ENCODE measurements around the gene TRIM37. TPM values are rescaled to one million over a fixed set of nuclear protein-coding genes. Genes with fewer than 3 reads are reported as not detected.
"Not testable (repeated sequence)": the region's sequence is repeated elsewhere in the genome, so short reads cannot be mapped to it uniquely, and the experiment has no call there.

Gene TRIM37
- total RNA-seq, 1 donor from 2014 or later, result 32.6 TPM

GRCh38 chr17:58969156-58969555 lies 137.5 kb downstream of the TRIM37 start:
- Mint-ChIP-seq H3K4me1 (ENCODE audit: unreplicated experiment) (no peaks in the 10 kb centered on the region), H3K36me3 (ENCODE audit: unreplicated experiment) (no peaks in the 10 kb centered on the region), H3K9me3 (ENCODE audit: unreplicated experiment) (no peaks in the 10 kb centered on the region), H3K27me3 (ENCODE audit: unreplicated experiment) (no peaks in the 10 kb centered on the region), H3K27ac (ENCODE audit: unreplicated experiment) (no peak overlapping the region), H3K4me3 (ENCODE audit: unreplicated experiment) (no peak overlapping the region)
- DNase-seq (ENCODE audit: extremely low spot score, unreplicated experiment), result no peak
- no peak for TF ChIP-seq CTCF (IDR thresholded peaks at IDR 0.05)

- Mint-ChIP-seq H3K4me3 (ENCODE audit: unreplicated experiment) (no peak overlapping the region), H3K4me1 (ENCODE audit: unreplicated experiment) (no peaks in the 10 kb centered on the region), H3K9me3 (ENCODE audit: unreplicated experiment) (no peaks in the 10 kb centered on the region), H3K36me3 (ENCODE audit: unreplicated experiment) (no peaks in the 10 kb centered on the region), H3K27ac (ENCODE audit: unreplicated experiment) (no peak overlapping the region), H3K27me3 (ENCODE audit: unreplicated experiment) (no peaks in the 10 kb centered on the region)
- no peak for TF ChIP-seq CTCF (IDR thresholded peaks at IDR 0.05)
- no peak for DNase-seq (ENCODE audit: extremely low spot score, unreplicated experiment)
These were observed 138.1 kb downstream of the TRIM37 start for GRCh38 chr17:58968426-58969061.

- TF ChIP-seq CTCF (IDR thresholded peaks at IDR 0.05), result no peak
- H3K27me3 Mint-ChIP-seq (ENCODE audit: unreplicated experiment), result no peaks in the 10 kb centered on the region
- H3K27ac Mint-ChIP-seq (ENCODE audit: unreplicated experiment), result no peak overlapping the region
- H3K9me3 Mint-ChIP-seq (ENCODE audit: unreplicated experiment), result no peaks in the 10 kb centered on the region
- no peaks in the 10 kb centered on the region for H3K36me3 Mint-ChIP-seq (ENCODE audit: unreplicated experiment)
- no peaks in the 10 kb centered on the region for H3K4me1 Mint-ChIP-seq (ENCODE audit: unreplicated experiment)
- DNase-seq (ENCODE audit: extremely low spot score, unreplicated experiment), result no peak
- no peak overlapping the region for H3K4me3 Mint-ChIP-seq (ENCODE audit: unreplicated experiment)
These were observed 140.5 kb downstream of the TRIM37 start for GRCh38 chr17:58966208-58966607.

GRCh38 chr17:58965221-58965620 lies 141.5 kb downstream of the TRIM37 start:
- H3K27ac Mint-ChIP-seq (ENCODE audit: unreplicated experiment), result no peak overlapping the region
- no peaks in the 10 kb centered on the region for H3K36me3 Mint-ChIP-seq (ENCODE audit: unreplicated experiment)
- no peaks in the 10 kb centered on the region for H3K27me3 Mint-ChIP-seq (ENCODE audit: unreplicated experiment)
- no peak for DNase-seq (ENCODE audit: extremely low spot score, unreplicated experiment)
- H3K4me1 Mint-ChIP-seq (ENCODE audit: unreplicated experiment), result no peaks in the 10 kb centered on the region
- no peaks in the 10 kb centered on the region for H3K9me3 Mint-ChIP-seq (ENCODE audit: unreplicated experiment)
- TF ChIP-seq CTCF (IDR thresholded peaks at IDR 0.05), result no peak
- no peak overlapping the region for H3K4me3 Mint-ChIP-seq (ENCODE audit: unreplicated experiment)

GRCh38 chr17:58960068-58960467 lies 146.6 kb downstream of the TRIM37 start:
- peak; percentile 38 for TF ChIP-seq CTCF (IDR thresholded peaks at IDR 0.05)
- Mint-ChIP-seq H3K27me3 (ENCODE audit: unreplicated experiment) (no peaks in the 10 kb centered on the region), H3K9me3 (ENCODE audit: unreplicated experiment) (no peaks in the 10 kb centered on the region), H3K36me3 (ENCODE audit: unreplicated experiment) (no peaks in the 10 kb centered on the region), H3K27ac (ENCODE audit: unreplicated experiment) (no peak overlapping the region), H3K4me3 (ENCODE audit: unreplicated experiment) (no peak overlapping the region), H3K4me1 (ENCODE audit: unreplicated experiment) (peaks cover 11% of the 10 kb centered on the region)
- no peak for DNase-seq (ENCODE audit: extremely low spot score, unreplicated experiment)

GRCh38 chr17:58957725-58958073 lies 149.0 kb downstream of the TRIM37 start:
- not testable (repeated sequence) for H3K9me3 Mint-ChIP-seq (ENCODE audit: unreplicated experiment); H3K27me3 Mint-ChIP-seq (ENCODE audit: unreplicated experiment); DNase-seq (ENCODE audit: extremely low spot score, unreplicated experiment); H3K4me3 Mint-ChIP-seq (ENCODE audit: unreplicated experiment); H3K36me3 Mint-ChIP-seq (ENCODE audit: unreplicated experiment)
- Mint-ChIP-seq H3K4me1 (ENCODE audit: unreplicated experiment) (peaks cover 11% of the 10 kb centered on the region), H3K27ac (ENCODE audit: unreplicated experiment) (peak overlapping the region; percentile 46)

All from osteocyte (in vitro differentiated cells).